ENCODE results near the gene PIGQ.

PIGQ gene

DNA sequence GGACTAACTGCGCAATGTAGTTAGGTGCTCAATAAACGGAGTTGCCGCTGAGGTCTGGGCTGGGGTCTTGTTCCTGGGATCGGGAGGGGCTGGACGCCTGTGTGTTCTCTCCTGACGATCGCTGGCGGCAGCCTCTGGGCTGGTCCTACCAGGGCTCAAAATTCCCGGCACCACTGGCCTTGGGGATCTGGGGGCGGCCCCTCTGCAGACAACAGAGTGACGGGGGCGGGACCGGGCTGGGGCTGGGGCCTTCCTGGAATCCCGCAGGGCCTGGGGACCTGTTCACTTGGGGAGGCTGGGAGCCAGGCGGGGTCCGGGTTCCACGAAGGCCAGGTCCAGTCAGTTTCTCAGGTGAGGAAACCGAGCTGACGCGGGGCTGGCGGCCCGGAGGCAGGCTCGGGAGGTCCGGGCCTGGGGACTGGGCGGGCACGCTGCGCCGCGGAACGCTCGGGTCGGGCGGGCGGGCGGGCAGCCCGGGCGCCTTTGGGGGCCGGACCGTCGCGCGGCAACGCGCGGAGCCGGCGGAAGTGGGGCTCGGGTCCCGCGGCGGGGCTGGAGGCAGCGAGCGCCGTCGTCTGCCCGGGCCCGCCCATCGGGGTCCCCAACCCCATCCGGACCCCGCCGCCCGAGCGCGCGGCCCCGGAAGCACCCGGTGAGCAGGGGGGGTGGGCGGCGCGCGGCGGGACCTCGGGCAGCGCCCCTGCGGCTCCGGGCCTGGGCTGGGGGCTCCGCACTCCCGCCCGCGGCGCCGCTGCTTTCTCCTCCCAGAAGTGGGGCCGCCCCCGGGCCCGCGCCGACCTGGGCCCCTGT lies at the start of gene PIGQ:
PIGQ (plus strand) TSS at position 524 of the 810 bp plus-strand sequence. CDS start 4,107 bp downstream, outside the sequence.
- DNase-seq (ENCODE audit: low spot score), result peak; percentile 94
- in situ Hi-C loops (cut with MboI; ENCODE audit: low sequenced_read_pairs, unreplicated experiment), result no loop called here
- TF ChIP-seq, protein P1, sequence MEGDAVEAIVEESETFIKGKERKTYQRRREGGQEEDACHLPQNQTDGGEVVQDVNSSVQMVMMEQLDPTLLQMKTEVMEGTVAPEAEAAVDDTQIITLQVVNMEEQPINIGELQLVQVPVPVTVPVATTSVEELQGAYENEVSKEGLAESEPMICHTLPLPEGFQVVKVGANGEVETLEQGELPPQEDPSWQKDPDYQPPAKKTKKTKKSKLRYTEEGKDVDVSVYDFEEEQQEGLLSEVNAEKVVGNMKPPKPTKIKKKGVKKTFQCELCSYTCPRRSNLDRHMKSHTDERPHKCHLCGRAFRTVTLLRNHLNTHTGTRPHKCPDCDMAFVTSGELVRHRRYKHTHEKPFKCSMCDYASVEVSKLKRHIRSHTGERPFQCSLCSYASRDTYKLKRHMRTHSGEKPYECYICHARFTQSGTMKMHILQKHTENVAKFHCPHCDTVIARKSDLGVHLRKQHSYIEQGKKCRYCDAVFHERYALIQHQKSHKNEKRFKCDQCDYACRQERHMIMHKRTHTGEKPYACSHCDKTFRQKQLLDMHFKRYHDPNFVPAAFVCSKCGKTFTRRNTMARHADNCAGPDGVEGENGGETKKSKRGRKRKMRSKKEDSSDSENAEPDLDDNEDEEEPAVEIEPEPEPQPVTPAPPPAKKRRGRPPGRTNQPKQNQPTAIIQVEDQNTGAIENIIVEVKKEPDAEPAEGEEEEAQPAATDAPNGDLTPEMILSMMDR (IDR thresholded peaks at IDR 0.05; ENCODE audit: borderline replicate concordance, control extremely low read depth, extremely low read depth, insufficient read depth, missing control alignments), result no peak

DNA sequence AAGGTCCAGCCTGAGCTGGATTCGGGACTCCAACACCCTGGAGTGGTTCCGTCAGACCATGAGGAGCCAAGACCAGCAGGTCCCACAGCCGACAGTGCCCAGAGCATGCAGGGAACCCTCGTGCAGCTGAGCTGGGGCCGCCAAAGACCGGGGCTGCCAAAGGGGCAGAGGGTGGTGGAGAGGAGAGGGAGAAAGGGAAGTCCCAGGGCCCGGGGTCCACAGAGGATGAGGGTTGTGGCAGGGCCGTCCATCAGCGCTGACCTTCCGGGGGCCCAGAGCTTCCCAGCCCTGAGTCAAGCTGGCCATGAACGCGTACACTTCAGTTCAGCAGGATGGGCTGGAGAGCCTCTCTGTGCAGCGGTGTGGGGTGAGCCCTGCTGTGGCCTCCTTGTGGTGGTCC lies 48.9 kb upstream of the PIGQ start:
- no peak for DNase-seq (ENCODE audit: low spot score)
- TF ChIP-seq, protein P1 (IDR thresholded peaks at IDR 0.05; ENCODE audit: borderline replicate concordance, control extremely low read depth, extremely low read depth, insufficient read depth, missing control alignments), result no peak
- in situ Hi-C loops (cut with MboI; ENCODE audit: low sequenced_read_pairs, unreplicated experiment), result no loop called here

GRCh38 chr16:521381-522210 lies 48.2 kb upstream of the PIGQ start:
- TF ChIP-seq, protein P1 (IDR thresholded peaks at IDR 0.05; ENCODE audit: borderline replicate concordance, control extremely low read depth, extremely low read depth, insufficient read depth, missing control alignments), result no peak
- no peak for DNase-seq (ENCODE audit: low spot score)
- in situ Hi-C loops (cut with MboI; ENCODE audit: low sequenced_read_pairs, unreplicated experiment), result no loop called here

DNA sequence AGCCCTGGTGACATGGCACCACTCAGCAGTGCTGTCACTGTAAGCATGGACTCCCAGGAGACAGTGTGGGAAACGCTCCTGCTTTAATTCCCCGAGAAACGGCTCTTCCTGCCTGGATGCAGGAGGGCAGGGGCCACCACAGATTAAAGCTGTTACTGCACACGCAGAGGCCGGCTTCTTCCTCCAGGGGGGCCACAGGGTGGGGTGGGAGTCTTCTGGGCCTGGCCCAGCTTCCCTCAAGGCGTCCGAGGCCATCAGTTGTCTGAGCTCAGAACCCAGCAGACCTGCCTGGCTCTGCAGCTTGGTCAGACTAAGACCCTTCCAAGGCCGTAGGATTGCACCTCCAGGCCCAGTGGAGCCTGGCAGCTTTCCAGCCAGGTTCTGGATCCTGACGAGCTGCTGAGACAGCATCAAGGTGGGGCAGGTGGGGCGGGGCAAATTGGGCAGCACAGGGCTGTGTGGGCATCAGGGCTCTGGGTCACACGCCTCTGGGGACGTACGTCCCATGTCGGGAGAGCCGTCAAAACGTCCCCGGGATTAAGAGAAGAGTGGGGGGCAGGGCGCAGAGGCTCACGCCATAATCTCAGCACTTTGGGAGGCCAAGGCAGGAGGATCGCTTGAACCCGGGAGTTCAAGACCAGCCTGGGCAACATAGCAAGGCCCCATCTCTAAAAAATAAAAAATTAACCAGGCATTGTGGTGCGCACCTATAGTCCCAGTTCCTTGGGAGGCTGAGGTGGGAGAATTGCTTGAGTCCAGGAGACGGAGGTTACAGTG lies 47.3 kb upstream of the PIGQ start:
- TF ChIP-seq, protein P1 (IDR thresholded peaks at IDR 0.05; ENCODE audit: borderline replicate concordance, control extremely low read depth, extremely low read depth, insufficient read depth, missing control alignments), result no peak
- no peak for DNase-seq (ENCODE audit: low spot score)
- in situ Hi-C loops (cut with MboI; ENCODE audit: low sequenced_read_pairs, unreplicated experiment), result no loop called here

- no peak for DNase-seq (ENCODE audit: low spot score)
Measured at GRCh38 chr16:523097-523741, 46.5 kb upstream of the PIGQ start.

More at GRCh38 chr16:523097-523741, 46.5 kb upstream of the PIGQ start:
- in situ Hi-C loops (cut with MboI; ENCODE audit: low sequenced_read_pairs, unreplicated experiment), result no loop called here
- TF ChIP-seq, protein P1 (IDR thresholded peaks at IDR 0.05; ENCODE audit: borderline replicate concordance, control extremely low read depth, extremely low read depth, insufficient read depth, missing control alignments), result no peak
